ENCODE results near the gene EIF5B. TPM values are rescaled to one million over a fixed set of nuclear protein-coding genes. Genes with fewer than 3 reads are reported as not detected.
"Not testable (repeated sequence)": the region's sequence is repeated elsewhere in the genome, so short reads cannot be mapped to it uniquely, and the experiment has no call there.

The EIF5B gene
- total and polyA plus RNA-seq, 2 of the 8 experiments (the other 6 are each of a cell fraction or from before 2014, with no cell fraction given) = 10.7 to 64.5 TPM

GRCh38 chr2:99368854-99369253 lies 31.7 kb downstream of the EIF5B start:
- H3K79me1 ChIP-seq (ENCODE audit: low read depth, low read length); H4K5ac ChIP-seq (ENCODE audit: insufficient read length, low read depth, low read length); H3K9ac ChIP-seq (replicated peaks in 1 of 4; ENCODE audit: extremely low read depth in 1 of 4, low read depth in 3 of 4, low read length in 3 of 4); H3K4me1 ChIP-seq (replicated peaks in 1 of 4; ENCODE audit: control insufficient read depth in 3 of 4, insufficient read depth in 4 of 4, low read length in 3 of 4); H3K27ac ChIP-seq (ENCODE audit: low read depth, low read length); H2BK5ac ChIP-seq (ENCODE audit: low read depth, low read length); H2AK5ac ChIP-seq (ENCODE audit: low read depth, low read length); H2BK20ac ChIP-seq (ENCODE audit: low read length); H3K9me3 ChIP-seq (ENCODE audit: insufficient read depth in 2 of 2, low read depth in 1 of 2, low read length in 1 of 2); H2BK12ac ChIP-seq (ENCODE audit: low read depth, low read length); H4K20me1 ChIP-seq (replicated peaks in 1 of 2; ENCODE audit: control insufficient read depth in 1 of 2, insufficient read depth in 2 of 2, low read length in 2 of 2); FAIRE-seq; H3K4me3 ChIP-seq (ENCODE audit: extremely low read depth in 1 of 4, insufficient read depth in 2 of 4, low read depth in 3 of 4, low read length in 4 of 4); H3K4me2 ChIP-seq (ENCODE audit: insufficient read depth in 1 of 2, low read depth in 2 of 2, low read length in 2 of 2); H3K23ac ChIP-seq (ENCODE audit: insufficient read length); POLR2A ChIA-PET (ENCODE audit: partially characterized antibody); H2AFZ ChIP-seq (ENCODE audit: low read length); H4K8ac ChIP-seq (ENCODE audit: extremely low read depth, insufficient read depth, low read length); H3K27me3 ChIP-seq (replicated peaks in 1 of 4; ENCODE audit: control insufficient read depth in 3 of 4, extremely low read depth in 1 of 4, insufficient read depth in 3 of 4, low read length in 3 of 4); H4K91ac ChIP-seq (replicated peaks; ENCODE audit: insufficient read length, low read length); H2BK15ac ChIP-seq (ENCODE audit: low read length); H3K56ac ChIP-seq (replicated peaks; ENCODE audit: insufficient read length, low read depth, low read length); H3K18ac ChIP-seq (ENCODE audit: extremely low read depth, low read length); H3K4ac ChIP-seq (replicated peaks; ENCODE audit: insufficient read length, low read depth, low read length); CTCF ChIA-PET (ENCODE audit: partially characterized antibody); DNase-seq (ENCODE audit: low read depth in 1 of 2, low spot score in 2 of 2); H3K23me2 ChIP-seq (ENCODE audit: low read depth, low read length); H2BK120ac ChIP-seq (replicated peaks; ENCODE audit: low read depth, low read length); H3K79me2 ChIP-seq (ENCODE audit: control insufficient read depth in 1 of 2, insufficient read depth in 2 of 2, low read length in 2 of 2); H3K14ac ChIP-seq (ENCODE audit: insufficient read length): not testable (repeated sequence)
- H3K36me3 ChIP-seq (ENCODE audit: control insufficient read depth in 2 of 4, insufficient read depth in 4 of 4, low read length in 3 of 4) = peaks cover 17 to 84% (median 56%) of the 10 kb centered on the region in 4 experiments
- 91% methylated on average over 5 of the region's 5 CpGs; no CpG with 5 or more reads in 1 of the 2 experiments for WGBS, 2 experiments (ENCODE audit: extremely low coverage in 1 of 2, insufficient coverage in 1 of 2, insufficient read length in 1 of 2, insufficient replicate concordance in 2 of 2, low coverage in 1 of 2, low lambda C conversion rate in 2 of 2, missing lambda C conversion rate in 1 of 2)

Data from H1 (cell line).